CD8-positive, alpha-beta memory T cell (primary cell): Measurements from ENCODE around the gene TMEM270. TPM values are rescaled to one million over a fixed set of nuclear protein-coding genes. Genes with fewer than 3 reads are reported as not detected.
A peak's percentile ranks its signal among the peaks of the same experiment; 100 is the strongest.

Source experiments
- CTCF ChIA-PET: fragments of 350-600 bp; sonication (Branson Sonifier 250); formaldehyde crosslinking; loops from one replicate; lab custom pipeline; 2021; ENCODE audit warnings: antibody characterized with exemption; lab: Charles Lee
- POLR2A ChIA-PET: fragments of 350-600 bp; sonication (Branson Sonifier 250); formaldehyde crosslinking; loops from one replicate; lab custom pipeline; 2021; ENCODE audit warnings: antibody characterized with exemption; lab: Charles Lee
- DNase-seq, 5 donors: peaks; one replicate each; pipeline versions ENCODE4 v3.0.0 to v3.0.0-alpha.2; 2020 to 2022; ENCODE audit warnings: mixed read lengths in 1 of 5
- H3K27ac ChIP-seq: one replicate; pipeline ENCODE4 v1.7.0; 2013; ENCODE audit warnings: low read depth, mild to moderate bottlenecking, low read length, moderate library complexity
- H3K27me3 ChIP-seq: 2 replicates; pipeline ENCODE4 v1.7.0; 2013; ENCODE audit warnings: low read length, mild to moderate bottlenecking; ENCODE audit not compliant: insufficient read depth, poor library complexity, severe bottlenecking
- H3K36me3 ChIP-seq: 2 replicates; pipeline ENCODE4 v1.7.0; 2013; ENCODE audit warnings: mild to moderate bottlenecking, low read length, moderate library complexity; ENCODE audit not compliant: insufficient read depth
- H3K4me1 ChIP-seq: 2 replicates; pipeline ENCODE4 v1.7.0; 2013; ENCODE audit warnings: mild to moderate bottlenecking, low read length, moderate library complexity; ENCODE audit not compliant: insufficient read depth
- H3K4me3 ChIP-seq: 2 replicates; pipeline ENCODE4 v1.7.0; 2013; ENCODE audit warnings: mild to moderate bottlenecking, low read length
- H3K9me3 ChIP-seq: 2 replicates; pipeline ENCODE4 v1.7.0; 2013; ENCODE audit warnings: mild to moderate bottlenecking, low read length
- H3K27ac Mint-ChIP-seq, 8 donors: one replicate each; pipeline ENCODE4 v1.8.0; 2020 to 2021; ENCODE audit warnings: mixed read lengths in 8 of 8, mild to moderate bottlenecking in 6 of 8, inconsistent platforms in 3 of 8, moderate library complexity in 3 of 8
- H3K27me3 Mint-ChIP-seq, 2 donors: one replicate each; pipeline ENCODE4 v1.8.0; 2020 to 2021; ENCODE audit warnings: mixed read lengths in 2 of 2, mild to moderate bottlenecking in 1 of 2, moderate library complexity in 1 of 2
- H3K36me3 Mint-ChIP-seq, 3 donors: one replicate each; pipeline ENCODE4 v1.8.0; 2020 to 2021; ENCODE audit warnings: mixed read lengths in 3 of 3, inconsistent platforms in 1 of 3, mild to moderate bottlenecking in 1 of 3
- H3K4me1 Mint-ChIP-seq, 3 donors: one replicate each; pipeline ENCODE4 v1.8.0; 2020 to 2021; ENCODE audit warnings: mixed read lengths in 3 of 3, inconsistent platforms in 1 of 3, mild to moderate bottlenecking in 1 of 3
- H3K4me3 Mint-ChIP-seq, 7 donors: one replicate each; pipeline ENCODE4 v1.8.0; 2020 to 2021; ENCODE audit warnings: mixed read lengths in 7 of 7, mild to moderate bottlenecking in 6 of 7, moderate library complexity in 4 of 7, inconsistent platforms in 2 of 7
- H3K9me3 Mint-ChIP-seq, 5 donors: one replicate each; pipeline ENCODE4 v1.8.0; 2020 to 2022; ENCODE audit warnings: mixed read lengths in 5 of 5, mild to moderate bottlenecking in 3 of 5, moderate library complexity in 2 of 5, inconsistent platforms in 1 of 5
- polyA plus RNA-seq: library from polyadenylated mRNA; unstranded; fragments of 300-500 nt; fragmentation: Illumina TruSeq; gene quantifications from one replicate; pipeline ENCODE4 v1.2.3, GENCODE V29; 2021
- total RNA-seq, 2 experiments: library from RNA; stranded (reverse); gene quantifications; one replicate each; pipeline ENCODE4 v1.2.3, GENCODE V29; 2021

The TMEM270 gene
- total and polyA plus RNA-seq, 3 experiments from 2014 or later: not detected

DNA sequence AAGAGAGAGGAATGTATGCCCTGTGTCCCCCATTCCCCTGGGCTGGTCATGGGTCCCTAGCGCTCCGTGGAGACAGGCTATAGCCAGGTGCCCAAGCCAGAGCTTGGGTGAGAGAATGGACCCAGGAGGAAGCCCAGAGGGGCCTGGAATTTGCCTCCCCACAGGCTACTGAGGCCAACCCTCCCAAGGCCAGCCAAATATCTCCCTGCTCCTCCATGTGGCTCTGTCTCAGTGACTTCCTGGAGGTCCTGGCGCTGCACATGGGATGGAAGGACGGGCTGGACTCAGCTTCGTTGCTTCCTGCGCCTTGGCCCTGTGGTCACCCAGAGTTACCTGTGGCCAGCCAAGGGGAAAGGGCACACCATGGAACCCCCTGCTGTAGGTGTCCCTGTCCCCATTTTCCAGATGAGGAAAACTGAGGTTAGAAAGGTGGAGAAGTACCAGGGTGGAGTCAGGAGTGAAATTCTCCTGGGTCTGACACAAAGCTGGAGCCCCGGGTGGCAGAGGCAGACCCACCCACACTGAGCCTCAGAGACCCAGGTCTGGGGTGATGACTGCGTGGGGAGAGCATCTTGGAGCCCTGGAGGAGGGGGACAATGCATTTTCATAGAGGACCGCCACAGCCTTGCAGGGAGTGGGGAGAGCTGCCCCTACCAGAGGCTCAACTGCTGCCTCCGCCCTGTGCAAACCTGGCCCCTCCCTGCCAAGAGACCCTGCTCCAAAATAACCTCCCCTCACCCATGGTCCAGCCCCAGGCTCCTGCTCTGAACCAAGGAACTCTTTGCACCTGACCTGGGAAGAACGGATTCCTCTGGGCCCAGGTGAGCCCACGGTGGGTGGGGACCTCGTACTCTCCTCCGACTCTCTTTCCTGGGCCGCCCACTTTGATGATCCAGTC is 42.6 kb downstream of the TMEM270 start:
- H3K27ac ChIP-seq: no peak overlapping the region
- ChIA-PET POLR2A (no interaction called here), CTCF (no interaction called here)
- Mint-ChIP-seq H3K27me3 (peaks cover 17 to 20% of the 10 kb centered on the region in 2 donors), H3K9me3 (no peaks in the 10 kb centered on the region), H3K4me3 (no peak overlapping the region), H3K36me3 (no peaks in the 10 kb centered on the region), H3K4me1 (no peaks in the 10 kb centered on the region), H3K27ac (no peak overlapping the region)
- no peak for DNase-seq
- no peaks in the 10 kb centered on the region for H3K27me3 ChIP-seq
- no peak overlapping the region for H3K4me3 ChIP-seq
- H3K36me3 ChIP-seq: no peaks in the 10 kb centered on the region
- no peaks in the 10 kb centered on the region for H3K4me1 ChIP-seq
- no peaks in the 10 kb centered on the region for H3K9me3 ChIP-seq

- Mint-ChIP-seq H3K4me1 (no peaks in the 10 kb centered on the region), H3K27me3 (peaks cover 17 to 27% of the 10 kb centered on the region in 2 donors), H3K9me3 (no peaks in the 10 kb centered on the region), H3K36me3 (no peaks in the 10 kb centered on the region), H3K4me3 (no peak overlapping the region), H3K27ac (no peak overlapping the region)
- Histone ChIP-seq H3K27ac (no peak overlapping the region), H3K4me3 (no peak overlapping the region), H3K36me3 (no peaks in the 10 kb centered on the region), H3K4me1 (no peaks in the 10 kb centered on the region), H3K27me3 (no peaks in the 10 kb centered on the region), H3K9me3 (no peaks in the 10 kb centered on the region)
- DNase-seq: no peak
- POLR2A ChIA-PET: no interaction called here
- CTCF ChIA-PET: no interaction called here
Observed at GRCh38 chr7:73904219-73905137, 43.5 kb downstream of the TMEM270 start.

DNA sequence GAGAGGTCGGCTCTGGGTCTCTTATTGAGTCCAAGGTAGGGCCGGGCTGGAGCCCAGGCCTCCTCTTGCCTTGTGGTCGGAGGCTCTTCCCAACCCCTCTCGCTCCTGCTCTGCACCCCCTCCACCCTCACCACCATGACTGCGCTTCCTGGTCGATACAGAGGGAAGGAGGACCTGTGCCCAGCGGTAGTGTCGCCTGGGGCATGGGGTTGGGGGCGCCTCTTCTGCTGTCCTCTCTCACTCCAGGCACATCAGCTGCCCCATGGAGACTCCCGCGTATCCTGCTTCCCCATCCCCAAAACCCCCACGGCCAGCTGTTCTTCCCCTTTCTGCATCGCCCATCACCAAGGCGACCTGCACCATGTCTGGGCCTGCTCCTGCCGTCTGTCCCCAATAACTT is 44.4 kb downstream of the TMEM270 start:
- Mint-ChIP-seq H3K4me3 (no peak overlapping the region), H3K27me3 (peaks cover 17 to 30% of the 10 kb centered on the region in 2 donors), H3K27ac (no peak overlapping the region), H3K36me3 (no peaks in the 10 kb centered on the region), H3K9me3 (no peaks in the 10 kb centered on the region), H3K4me1 (no peaks in the 10 kb centered on the region)
- Histone ChIP-seq H3K4me1 (no peaks in the 10 kb centered on the region), H3K36me3 (no peaks in the 10 kb centered on the region), H3K27me3 (no peaks in the 10 kb centered on the region), H3K9me3 (no peaks in the 10 kb centered on the region), H3K27ac (no peak overlapping the region), H3K4me3 (no peak overlapping the region)
- ChIA-PET POLR2A (no interaction called here), CTCF (no interaction called here)
- DNase-seq: no peak

- Histone ChIP-seq H3K4me3 (no peak overlapping the region), H3K36me3 (no peaks in the 10 kb centered on the region), H3K27me3 (no peaks in the 10 kb centered on the region), H3K4me1 (no peaks in the 10 kb centered on the region), H3K27ac (no peak overlapping the region), H3K9me3 (no peaks in the 10 kb centered on the region)
- Mint-ChIP-seq H3K36me3 (no peaks in the 10 kb centered on the region), H3K27me3 (peaks cover 17 to 35% of the 10 kb centered on the region in 2 donors), H3K4me1 (no peaks in the 10 kb centered on the region), H3K27ac (no peak overlapping the region), H3K4me3 (no peak overlapping the region), H3K9me3 (no peaks in the 10 kb centered on the region)
- CTCF ChIA-PET: no interaction called here
- no peak for DNase-seq
- POLR2A ChIA-PET: no interaction called here
Observed at GRCh38 chr7:73906874-73907273, 45.9 kb downstream of the TMEM270 start.

DNA sequence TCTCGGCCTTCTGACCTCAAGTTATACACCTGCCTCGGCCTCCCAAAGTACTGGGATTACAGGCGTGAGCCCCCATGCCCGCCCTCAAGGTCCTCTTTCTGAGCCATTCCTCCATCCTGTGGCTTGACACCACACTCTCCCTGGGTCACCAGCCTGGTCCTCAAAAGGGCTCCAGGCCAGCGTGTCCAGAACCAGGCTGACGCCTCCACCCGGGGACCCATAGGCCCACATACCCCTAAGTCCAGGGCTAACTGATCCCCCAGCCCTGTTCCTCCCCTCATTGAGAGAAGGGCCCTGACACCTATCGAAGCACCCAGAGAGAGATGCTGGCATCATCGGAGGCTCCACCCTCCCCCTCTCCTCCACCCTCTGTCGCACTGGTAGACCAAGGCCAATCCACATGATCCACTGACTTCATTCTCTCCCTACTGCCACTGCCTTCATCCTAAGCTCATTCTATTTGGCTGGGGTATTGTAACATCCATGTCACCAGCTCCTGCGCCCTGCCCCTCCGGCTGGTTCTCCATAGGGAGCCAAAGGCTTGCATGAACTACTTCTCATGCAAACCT is 46.7 kb downstream of the TMEM270 start:
- Mint-ChIP-seq H3K4me3 (no peak overlapping the region), H3K27ac (no peak overlapping the region), H3K36me3 (no peaks in the 10 kb centered on the region), H3K4me1 (no peaks in the 10 kb centered on the region), H3K9me3 (no peaks in the 10 kb centered on the region), H3K27me3 (peaks cover 17 to 35% of the 10 kb centered on the region in 2 donors)
- ChIA-PET CTCF (no interaction called here), POLR2A (no interaction called here)
- H3K4me3 ChIP-seq: no peak overlapping the region
- no peak for DNase-seq
- no peak overlapping the region for H3K27ac ChIP-seq
- no peaks in the 10 kb centered on the region for H3K9me3 ChIP-seq
- H3K36me3 ChIP-seq: no peaks in the 10 kb centered on the region
- no peaks in the 10 kb centered on the region for H3K27me3 ChIP-seq
- no peaks in the 10 kb centered on the region for H3K4me1 ChIP-seq

GRCh38 chr7:73908123-73908611 is 47.2 kb downstream of the TMEM270 start:
- no peaks in the 10 kb centered on the region for H3K36me3 Mint-ChIP-seq
- POLR2A ChIA-PET: no interaction called here
- Histone ChIP-seq H3K4me1 (no peaks in the 10 kb centered on the region), H3K9me3 (no peaks in the 10 kb centered on the region), H3K4me3 (no peak overlapping the region), H3K27ac (no peak overlapping the region), H3K36me3 (no peaks in the 10 kb centered on the region), H3K27me3 (no peaks in the 10 kb centered on the region)
- H3K9me3 Mint-ChIP-seq: no peaks in the 10 kb centered on the region
- CTCF ChIA-PET: no interaction called here
- H3K27me3 Mint-ChIP-seq: peaks cover 17 to 35% of the 10 kb centered on the region in 2 donors
- H3K4me3 Mint-ChIP-seq: no peak overlapping the region
- no peak overlapping the region for H3K27ac Mint-ChIP-seq
- H3K4me1 Mint-ChIP-seq: no peaks in the 10 kb centered on the region
- DNase-seq: no peak

GRCh38 chr7:73909051-73909941 is 48.3 kb downstream of the TMEM270 start:
- Histone ChIP-seq H3K27me3 (no peaks in the 10 kb centered on the region), H3K9me3 (no peaks in the 10 kb centered on the region), H3K27ac (no peak overlapping the region), H3K36me3 (no peaks in the 10 kb centered on the region), H3K4me3 (no peak overlapping the region), H3K4me1 (no peaks in the 10 kb centered on the region)
- Mint-ChIP-seq H3K4me1 (no peaks in the 10 kb centered on the region), H3K27me3 (peaks cover 12 to 35% of the 10 kb centered on the region in 2 donors), H3K27ac (peak overlapping the region in 1 of 8 donors; percentile 65), H3K4me3 (no peak overlapping the region), H3K9me3 (no peaks in the 10 kb centered on the region), H3K36me3 (no peaks in the 10 kb centered on the region)
- POLR2A ChIA-PET: no interaction called here
- no peak for DNase-seq
- CTCF ChIA-PET: no interaction called here
